Caco-2 (cell line): Measurements from ENCODE around the gene EGFL7. TPM values are rescaled to one million over a fixed set of nuclear protein-coding genes. Genes with fewer than 3 reads are reported as not detected.

ENCODE experiments used
- microRNA-seq: library from miRNA; unstranded; fragments of <30 nt; microRNA quantifications from one replicate; pipeline ENCODE4 v1.2.0, GENCODE V29; 2022
- total RNA-seq: library from RNA; stranded (reverse); gene quantifications from 2 replicates; pipeline ENCODE4 v1.2.3, GENCODE V29; 2022

EGFL7 gene
- total RNA-seq, 1 experiment from 2014 or later = 30.2 TPM

Small RNA genes lying within 50 kb of the gene (microRNA-seq; reads per million reads assigned to microRNA genes)
- 1,136 reads per million, percentile 88 among the genes with 10 or more reads in this experiment for gene MIR126

Other genes with a start within 250 kb of the EGFL7 start
- 18.6 and 20.0 TPM in 2 replicates for gene INPP5E, start 223.1 kb upstream of the EGFL7 start, total RNA-seq
- gene SEC16A, start 179.9 kb upstream of the EGFL7 start, total RNA-seq = 76.4 and 81.3 TPM in 2 replicates
- 5.5 and 6.3 TPM in 2 replicates for gene NOTCH1, start 116.9 kb upstream of the EGFL7 start, total RNA-seq
- 68.7 and 77.1 TPM in 2 replicates for gene AGPAT2, start 24.5 kb downstream of the EGFL7 start, total RNA-seq
- gene DIPK1B, start 49.7 kb downstream of the EGFL7 start, total RNA-seq = 40.4 and 40.6 TPM in 2 replicates
- not detected in 2 replicates for gene LCN10, start 80.0 kb downstream of the EGFL7 start, total RNA-seq
- not detected in 2 replicates for gene LCN6, start 85.6 kb downstream of the EGFL7 start, total RNA-seq
- not detected in 2 replicates for gene LCN8, start 95.3 kb downstream of the EGFL7 start, total RNA-seq
- gene LCN15, start 101.6 kb downstream of the EGFL7 start, total RNA-seq = not detected in 2 replicates
- gene TMEM141, start 128.4 kb downstream of the EGFL7 start, total RNA-seq = 107 and 122 TPM in 2 replicates
- 4.2 and 5.8 TPM in 2 replicates for gene CCDC183, start 133.4 kb downstream of the EGFL7 start, total RNA-seq
- gene RABL6, start 145.0 kb downstream of the EGFL7 start, total RNA-seq = 134 and 138 TPM in 2 replicates
- 3.6 and 4.2 TPM in 2 replicates for gene AJM1, start 179.6 kb downstream of the EGFL7 start, total RNA-seq
- 103 and 105 TPM in 2 replicates for gene PHPT1, start 186.5 kb downstream of the EGFL7 start, total RNA-seq
- 8.8 and 10.8 TPM in 2 replicates for gene MAMDC4, start 189.4 kb downstream of the EGFL7 start, total RNA-seq
- gene EDF1, start 203.4 kb downstream of the EGFL7 start, total RNA-seq = 429 and 476 TPM in 2 replicates
- gene TRAF2, start 223.6 kb downstream of the EGFL7 start, total RNA-seq = 41.7 and 50.0 TPM in 2 replicates